Mucosa of descending colon (tissue), 3 donors: Measurements from ENCODE around the gene KL. TPM values are rescaled to one million over a fixed set of nuclear protein-coding genes. Genes with fewer than 3 reads are reported as not detected.

Experiments used
- ATAC-seq: fragments of 200-7000 bp; cut with Tn5 transposase; one replicate; pipeline ENCODE4 v1.9.1; 2020; ENCODE audit warnings: mild to moderate bottlenecking, moderate library complexity
- DNase-seq, 3 donors: peaks; one replicate each; pipeline ENCODE4 v3.0.0-alpha.2; 2020
- H3K36me3 ChIP-seq: fragments of 200-600 bp; one replicate; pipeline ENCODE4 v1.8.0; 2021; ENCODE audit warnings: low read depth, mild to moderate bottlenecking
- H3K4me1 ChIP-seq: fragments of 200-600 bp; one replicate; pipeline ENCODE4 v1.8.0; 2021; ENCODE audit warnings: low read depth, mild to moderate bottlenecking
- H3K4me3 ChIP-seq: fragments of 200-600 bp; one replicate; pipeline ENCODE4 v1.8.0; 2021; ENCODE audit warnings: mild to moderate bottlenecking
- H3K9me3 ChIP-seq: fragments of 200-600 bp; one replicate; pipeline ENCODE4 v1.8.0; 2021; ENCODE audit warnings: mild to moderate bottlenecking
- CTCF ChIP-seq: fragments of 200-600 bp; IDR thresholded peaks from one replicate; pipeline ENCODE4 v1.8.0; 2022; ENCODE audit warnings: antibody characterized with exemption, mild to moderate bottlenecking
- intact Hi-C, 2 donors: fragments of 100-400 bp; cut with DNase I in 1 of 2; cut with micrococcal nuclease in 1 of 2; formaldehyde crosslinking; loops; one replicate each; pipeline versions ENCODE4 v1.11.0 to v1.11.1; 2022; cut with DNase I, micrococcal nuclease
- long read RNA-seq, 2 donors: library from polyadenylated mRNA; unstranded; transcript quantifications; one replicate each; pipeline ENCODE4 v2.0.0, GENCODE V29; 2019 to 2021
- total RNA-seq, 3 donors: library from RNA; stranded (reverse); fragmentation: NEBNext Ultra II Directional in 2 of 3; extraction: Animal tissue kit (Norgen Biotek cat#: 25700) in 2 of 3; gene quantifications; one replicate each; pipeline versions ENCODE4 v1.2.1 to v1.2.4, GENCODE V29; 2021 to 2023
- donor health status: DM: no; HTN: no; CAD: no; lungs with moderate emphysema.
- donor health status: DM: no; HTN: no; CAD: no.
- donor health status: DM: no; HTN: yes; CAD: no.

KL gene
- 1 to 10 TPM in 1 of 3 donors, under 1 TPM in 2; 0.63 to 6.0 (median 0.84) TPM for total RNA-seq
- long read RNA-seq, donor 1, full-length matches to known transcripts = 5 of 13 reads
- long read RNA-seq, donor 1, partial matches to known transcripts = 7 of 13 reads
- long read RNA-seq, donor 1, other reads (novel, unspliced or antisense) = 1 of 13 reads
- long read RNA-seq, donor 2, partial matches to known transcripts = 0 of 1 reads
- long read RNA-seq, donor 2, other reads (novel, unspliced or antisense) = 1 of 1 reads

- no peak for TF ChIP-seq CTCF
- H3K36me3 ChIP-seq = no peaks in the 10 kb centered on the region
- intact Hi-C loops = no loop called here
- no peaks in the 10 kb centered on the region for H3K9me3 ChIP-seq
- no peak within 1 kb of the TSS for H3K4me3 ChIP-seq
- peaks cover 4% of the 10 kb centered on the region for H3K4me1 ChIP-seq
- peak; percentile 16 to 61 (median 58) for DNase-seq
- ATAC-seq = peak; percentile 66
Observed at GRCh38 chr13:33016414-33017322, at the start of gene KL. KL (plus strand) TSS chr13:33016423; CDS start chr13:33016441, 18 bp downstream.

- H3K9me3 ChIP-seq = no peaks in the 10 kb centered on the region
- no peak for DNase-seq
- no peak for ATAC-seq
- H3K4me3 ChIP-seq = no peak overlapping the region
- no peak for TF ChIP-seq CTCF
- H3K4me1 ChIP-seq = no peaks in the 10 kb centered on the region
- intact Hi-C loops = no loop called here
- no peaks in the 10 kb centered on the region for H3K36me3 ChIP-seq
Observed at GRCh38 chr13:32967584-32968182, 48.5 kb upstream of the KL start.

GRCh38 chr13:32968316-32968715, 47.9 kb upstream of the KL start:
- no peak for ATAC-seq
- intact Hi-C loops = no loop called here
- no peaks in the 10 kb centered on the region for H3K4me1 ChIP-seq
- H3K4me3 ChIP-seq = no peak overlapping the region
- no peak for DNase-seq
- H3K36me3 ChIP-seq = no peaks in the 10 kb centered on the region
- TF ChIP-seq CTCF = no peak
- no peaks in the 10 kb centered on the region for H3K9me3 ChIP-seq

GRCh38 chr13:32968793-32969192, 47.4 kb upstream of the KL start:
- Histone ChIP-seq H3K9me3 (no peaks in the 10 kb centered on the region), H3K4me3 (no peak overlapping the region), H3K36me3 (no peaks in the 10 kb centered on the region), H3K4me1 (no peaks in the 10 kb centered on the region)
- DNase-seq (no peak), ATAC-seq (no peak)
- no peak for TF ChIP-seq CTCF
- intact Hi-C loops = no loop called here

GRCh38 chr13:32969516-32969941, 46.7 kb upstream of the KL start:
- ATAC-seq (peak; percentile 31), DNase-seq (peak in 1 of 3 donors; percentile 11)
- Histone ChIP-seq H3K4me1 (no peaks in the 10 kb centered on the region), H3K9me3 (no peaks in the 10 kb centered on the region), H3K4me3 (no peak overlapping the region), H3K36me3 (no peaks in the 10 kb centered on the region)
- intact Hi-C loops = no loop called here
- no peak for TF ChIP-seq CTCF
